H9 (cell line): ENCODE results near the gene BRF1. TPM values are rescaled to one million over a fixed set of nuclear protein-coding genes. Genes with fewer than 3 reads are reported as not detected.

Source experiments
- DNase-seq: peaks from one replicate; pipeline ENCODE4 v3.0.0-alpha.2; 2017
- H2AFZ ChIP-seq: one replicate; pipeline ENCODE4 v1.6.1; 2013; ENCODE audit warnings: mild to moderate bottlenecking, low read length, control low read depth, moderate library complexity
- H2AK5ac ChIP-seq: 2 replicates; pipeline ENCODE4 v1.6.1; 2013; ENCODE audit warnings: low read length, control low read depth, mixed read lengths; ENCODE audit not compliant: insufficient read length
- H2BK120ac ChIP-seq: one replicate; pipeline ENCODE4 v1.6.1; 2013; ENCODE audit warnings: low read depth, mild to moderate bottlenecking, low read length, control low read depth, inconsistent platforms; ENCODE audit not compliant: poor library complexity, severe bottlenecking
- H2BK12ac ChIP-seq: 2 replicates; pipeline ENCODE4 v1.6.1; 2013; ENCODE audit warnings: low read length, control low read depth, mixed read lengths, low read depth; ENCODE audit not compliant: insufficient read length
- H2BK15ac ChIP-seq: 2 replicates; pipeline ENCODE4 v1.6.1; 2013; ENCODE audit warnings: low read depth, low read length, control low read depth
- H2BK20ac ChIP-seq: one replicate; pipeline ENCODE4 v1.6.1; 2013; ENCODE audit warnings: low read depth, mild to moderate bottlenecking, low read length, control low read depth, inconsistent platforms; ENCODE audit not compliant: poor library complexity, severe bottlenecking
- H2BK5ac ChIP-seq: 2 replicates; pipeline ENCODE4 v1.6.1; 2013; ENCODE audit warnings: low read length, control low read depth, mixed read lengths; ENCODE audit not compliant: insufficient read length
- H3K14ac ChIP-seq: 2 replicates; pipeline ENCODE4 v1.6.1; 2013; ENCODE audit warnings: low read length, control low read depth; ENCODE audit not compliant: insufficient read depth
- H3K18ac ChIP-seq: 2 replicates; pipeline ENCODE4 v1.6.1; 2013; ENCODE audit warnings: low read depth, mild to moderate bottlenecking, mixed read lengths, low read length, control low read depth; ENCODE audit not compliant: insufficient read length
- H3K23ac ChIP-seq: 2 replicates; pipeline ENCODE4 v1.6.1; 2013; ENCODE audit warnings: low read length, control low read depth, mixed read lengths, low read depth; ENCODE audit not compliant: insufficient read length
- H3K23me2 ChIP-seq: 2 replicates; pipeline ENCODE4 v1.6.1; 2013; ENCODE audit warnings: low read depth, mild to moderate bottlenecking, mixed read lengths, low read length, control low read depth; ENCODE audit not compliant: insufficient read length, poor library complexity, severe bottlenecking
- H3K27ac ChIP-seq: 2 replicates; pipeline ENCODE4 v1.5.1; 2013; ENCODE audit warnings: low read length, control low read depth, mixed read lengths, low read depth; ENCODE audit not compliant: insufficient read length
- H3K27me3 ChIP-seq: 2 replicates; pipeline ENCODE4 v1.6.1; 2013; ENCODE audit warnings: low read length, control low read depth, inconsistent platforms; ENCODE audit not compliant: insufficient read depth
- H3K4ac ChIP-seq: 2 replicates; pipeline ENCODE4 v1.6.1; 2013; ENCODE audit warnings: low read depth, mild to moderate bottlenecking, control low read depth, inconsistent platforms, low read length, moderate library complexity
- H3K4me1 ChIP-seq: 2 replicates; pipeline ENCODE4 v1.6.1; 2013; ENCODE audit warnings: low read length, control low read depth, inconsistent platforms; ENCODE audit not compliant: insufficient read depth
- H3K4me2 ChIP-seq: 2 replicates; pipeline ENCODE4 v1.6.1; 2013; ENCODE audit warnings: low read length, control low read depth, mixed read lengths; ENCODE audit not compliant: insufficient read length, insufficient read depth
- H3K56ac ChIP-seq: 2 replicates; pipeline ENCODE4 v1.6.1; 2013; ENCODE audit warnings: low read depth, mild to moderate bottlenecking, mixed read lengths, low read length, control low read depth; ENCODE audit not compliant: insufficient read length
- H3K79me1 ChIP-seq: 2 replicates; pipeline ENCODE4 v1.6.1; 2013; ENCODE audit warnings: low read depth, mild to moderate bottlenecking, moderate library complexity, low read length, control low read depth, inconsistent platforms; ENCODE audit not compliant: insufficient read depth, poor library complexity, severe bottlenecking
- H3K79me2 ChIP-seq: 2 replicates; pipeline ENCODE4 v1.6.1; 2013; ENCODE audit warnings: low read length, control low read depth, inconsistent platforms; ENCODE audit not compliant: insufficient read depth
- H3K9ac ChIP-seq: 2 replicates; pipeline ENCODE4 v1.6.1; 2013; ENCODE audit warnings: low read length, control low read depth, mixed read lengths; ENCODE audit not compliant: insufficient read length; ENCODE audit errors: extremely low read depth
- H3K9me3 ChIP-seq: one replicate; pipeline ENCODE4 v1.6.1; 2013; ENCODE audit warnings: low read depth, low read length, inconsistent platforms; ENCODE audit not compliant: control insufficient read depth
- H3T11ph ChIP-seq: one replicate; pipeline ENCODE4 v1.6.1; 2013; ENCODE audit warnings: mild to moderate bottlenecking, low read length, control low read depth, inconsistent platforms
- H4K20me1 ChIP-seq: one replicate; pipeline ENCODE4 v1.6.1; 2013; ENCODE audit not compliant: control insufficient read depth, insufficient read length, insufficient read depth
- H4K5ac ChIP-seq: 2 replicates; pipeline ENCODE4 v1.6.1; 2013; ENCODE audit warnings: low read depth, mild to moderate bottlenecking, mixed read lengths, low read length, control low read depth; ENCODE audit not compliant: insufficient read length
- H4K8ac ChIP-seq: replicated peaks from 2 replicates; pipeline ENCODE4 v1.6.1; 2013; ENCODE audit warnings: low read length, control low read depth, mixed read lengths, low read depth; ENCODE audit not compliant: insufficient read length
- H4K91ac ChIP-seq: 2 replicates; pipeline ENCODE4 v1.6.1; 2013; ENCODE audit warnings: low read depth, mild to moderate bottlenecking, moderate library complexity, mixed read lengths, low read length, control low read depth; ENCODE audit not compliant: insufficient read length
- H3K27ac Mint-ChIP-seq, 3 experiments: 2 replicates in 2 of 3; 3 replicates in 1 of 3; pipeline ENCODE4 v1.8.0; 2020 to 2021; ENCODE audit warnings: mixed read lengths in 3 of 3, mild to moderate bottlenecking in 1 of 3, moderate library complexity in 1 of 3
- H3K27me3 Mint-ChIP-seq: 2 replicates; pipeline ENCODE4 v1.8.0; 2021; ENCODE audit warnings: low read depth, mild to moderate bottlenecking, moderate library complexity, mixed read lengths
- H3K36me3 Mint-ChIP-seq, 3 experiments: 2 replicates in 2 of 3; 3 replicates in 1 of 3; pipeline ENCODE4 v1.8.0; 2020 to 2021; ENCODE audit warnings: low read depth in 3 of 3, mixed read lengths in 3 of 3; ENCODE audit not compliant: insufficient read depth in 1 of 3
- H3K4me1 Mint-ChIP-seq, 2 experiments: 2 replicates each; pipeline ENCODE4 v1.8.0; 2020; ENCODE audit warnings: mixed read lengths in 2 of 2
- H3K4me3 Mint-ChIP-seq, 2 experiments: 2 replicates in 1 of 2; 3 replicates in 1 of 2; pipeline ENCODE4 v1.8.0; 2020 to 2021; ENCODE audit warnings: mild to moderate bottlenecking in 2 of 2, mixed read lengths in 2 of 2, moderate library complexity in 1 of 2
- H3K9me3 Mint-ChIP-seq, 2 experiments: 2 replicates in 1 of 2; 3 replicates in 1 of 2; pipeline ENCODE4 v1.8.0; 2020; ENCODE audit warnings: mild to moderate bottlenecking in 2 of 2, mixed read lengths in 2 of 2, moderate library complexity in 1 of 2
- CTCF ChIP-seq: fragments of 200-600 bp; sonication (generic); conservative IDR thresholded peaks from 3 replicates; pipeline ENCODE4 v1.8.0; 2021; ENCODE audit warnings: antibody characterized with exemption, mild to moderate bottlenecking
- WGBS: extraction: QIAGEN DNeasy Blood & Tissue Kit; methylation state at CpG from one replicate; pipeline ENCODE4 v1.1.7; 2013; ENCODE audit warnings: missing lambda C conversion rate, low lambda C conversion rate, mixed read lengths; ENCODE audit not compliant: insufficient read length; ENCODE audit errors: extremely low coverage; 5-methylcytosine and 5-hydroxymethylcytosine counted together
- total RNA-seq: library from RNA; stranded (reverse); gene quantifications from 2 replicates; pipeline ENCODE4 v1.2.1, GENCODE V29; 2021

BRF1 gene
- total RNA-seq, 1 experiment from 2014 or later = 28.3 TPM

GRCh38 chr14:105247026-105247425 lies 53.8 kb downstream of the BRF1 start:
- peaks cover 3 to 6% of the 10 kb centered on the region in 2 experiments; a peak in 3 of 4 replicates for H3K4me1 Mint-ChIP-seq
- Histone ChIP-seq H4K8ac (no peak overlapping the region), H3K79me1 (no peaks in the 10 kb centered on the region), H2BK5ac (no peak overlapping the region), H2BK120ac (no peak overlapping the region), H2BK15ac (no peak overlapping the region), H3T11ph (no peak overlapping the region), H3K14ac (no peak overlapping the region), H3K56ac (no peak overlapping the region), H2AFZ (no peak overlapping the region), H3K27me3 (no peaks in the 10 kb centered on the region), H3K23me2 (peaks cover 5% of the 10 kb centered on the region), H3K23ac (no peak overlapping the region), H4K20me1 (no peaks in the 10 kb centered on the region), H3K4ac (no peak overlapping the region), H4K5ac (no peak overlapping the region), H2BK20ac (no peak overlapping the region), H2BK12ac (no peak overlapping the region), H3K9me3 (no peaks in the 10 kb centered on the region), H3K4me2 (no peak overlapping the region), H3K79me2 (no peaks in the 10 kb centered on the region), H3K4me1 (no peaks in the 10 kb centered on the region), H3K27ac (no peak overlapping the region), H2AK5ac (no peak overlapping the region), H4K91ac (no peak overlapping the region), H3K18ac (no peak overlapping the region), H3K9ac (no peak overlapping the region)
- H3K27me3 Mint-ChIP-seq = peaks cover 6% of the 10 kb centered on the region
- H3K4me3 Mint-ChIP-seq = peak overlapping the region in 1 of 2 experiments; percentile 84; a peak in 2 of 5 replicates
- peaks cover 5 to 42% (median 18%) of the 10 kb centered on the region in 3 experiments for H3K36me3 Mint-ChIP-seq
- DNase-seq = no peak
- no CpG with 5 or more reads among the region's 16 CpGs for WGBS
- no peak overlapping the region for H3K27ac Mint-ChIP-seq
- no peaks in the 10 kb centered on the region for H3K9me3 Mint-ChIP-seq
- TF ChIP-seq CTCF = no peak
